Gastrocnemius medialis (tissue), 4 donors: ENCODE measurements around the gene ZFP36L1. TPM values are rescaled to one million over a fixed set of nuclear protein-coding genes. Genes with fewer than 3 reads are reported as not detected.

Source experiments
- ATAC-seq, 2 donors: fragments of 150-250 bp; one replicate each; pipeline ENCODE4 v1.9.1; 2016
- DNase-seq, 2 donors: peaks; one replicate each; pipeline ENCODE4 v3.0.0-alpha.2; 2019
- H3K27ac ChIP-seq, 4 donors: fragments of 200-600 bp; sonication (generic); 1 replicate in 1 of 4; 2 replicates in 3 of 4; pipeline ENCODE4 v1.5.1; 2016 to 2018; ENCODE audit warnings: mild to moderate bottlenecking in 2 of 4, moderate library complexity in 1 of 4
- H3K27me3 ChIP-seq, 3 donors: fragments of 200-600 bp; sonication (generic) in 2 of 3; 1 replicate in 1 of 3; 2 replicates in 2 of 3; pipeline versions ENCODE4 v1.5.1 to v1.6.0; 2016 to 2019; ENCODE audit warnings: mild to moderate bottlenecking in 1 of 3, moderate library complexity in 1 of 3
- H3K36me3 ChIP-seq, 2 donors: fragments of 200-600 bp; sonication (generic) in 1 of 2; one replicate each; pipeline ENCODE4 v1.5.1; 2017 to 2018
- H3K4me1 ChIP-seq, 2 donors: fragments of 200-600 bp; sonication (generic) in 1 of 2; one replicate each; pipeline ENCODE4 v1.5.1; 2016 to 2017; ENCODE audit warnings: mild to moderate bottlenecking in 2 of 2
- H3K4me3 ChIP-seq, 4 donors: fragments of 200-600 bp; sonication (generic) in 3 of 4; 1 replicate in 1 of 4; 2 replicates in 3 of 4; pipeline ENCODE4 v1.5.1; 2016 to 2019; ENCODE audit warnings: mild to moderate bottlenecking in 2 of 4
- H3K9me3 ChIP-seq, 3 donors: fragments of 200-600 bp; sonication (generic) in 2 of 3; 1 replicate in 1 of 3; 2 replicates in 2 of 3; pipeline ENCODE4 v1.5.1; 2016 to 2019
- POLR2A ChIP-seq, 2 donors: fragments of 450-650 bp; IDR thresholded peaks; one replicate each; pipeline ENCODE4 v1.6.1; 2017; ENCODE audit warnings: antibody characterized with exemption in 2 of 2, mild to moderate bottlenecking in 2 of 2, moderate library complexity in 2 of 2
- in situ Hi-C, 4 donors: fragments of 200-750 bp; cut with MboI; loops; one replicate each; pipeline versions ENCODE4 v1.15.0 to v1.8.0; 2017; ENCODE audit warnings: low sequenced_read_pairs in 4 of 4
- intact Hi-C: fragments of 100-400 bp; cut with DNase I; formaldehyde crosslinking; loops from one replicate; pipeline ENCODE4 v1.15.1; 2023; ENCODE audit warnings: low total_unique reads
- total RNA-seq, 4 donors: library from RNA; depleted of rRNA; stranded (reverse); fragments of >200 nt; gene quantifications; one replicate each; pipeline versions ENCODE4 v1.1.0 to v1.2.3, GENCODE V29; 2016
- TF ChIP-seq, protein P1 (sequence below), 5 experiments: fragments of 450-650 bp in 3 of 5; fragments of 200-600 bp in 2 of 5; sonication (generic) in 2 of 5; IDR thresholded peaks in 4 of 5; conservative IDR thresholded peaks in 1 of 5; 1 replicate in 4 of 5; 2 replicates in 1 of 5; pipeline ENCODE4 v1.5.1; 2016 to 2019; ENCODE audit warnings: antibody characterized with exemption in 5 of 5, mild to moderate bottlenecking in 3 of 5, moderate library complexity in 3 of 5

Gene ZFP36L1
- total RNA-seq, 4 donors from 2014 or later, result 60.2 to 196 (median 125) TPM

- in situ Hi-C loops (no loop called here), intact Hi-C loops (no loop called here)
Observed at GRCh38 chr14:68801631-68802030, 8.8 kb upstream of the ZFP36L1 start.

GRCh38 chr14:68800953-68801352 lies 8.1 kb upstream of the ZFP36L1 start:
- in situ Hi-C loops, result no loop called here
- H3K27ac ChIP-seq, result no peak overlapping the region
- no peaks in the 10 kb centered on the region for H3K27me3 ChIP-seq
- ATAC-seq (no peak), DNase-seq (no peak)
- intact Hi-C loops, result no loop called here
- no peak overlapping the region for H3K4me3 ChIP-seq
- TF ChIP-seq, protein P1, sequence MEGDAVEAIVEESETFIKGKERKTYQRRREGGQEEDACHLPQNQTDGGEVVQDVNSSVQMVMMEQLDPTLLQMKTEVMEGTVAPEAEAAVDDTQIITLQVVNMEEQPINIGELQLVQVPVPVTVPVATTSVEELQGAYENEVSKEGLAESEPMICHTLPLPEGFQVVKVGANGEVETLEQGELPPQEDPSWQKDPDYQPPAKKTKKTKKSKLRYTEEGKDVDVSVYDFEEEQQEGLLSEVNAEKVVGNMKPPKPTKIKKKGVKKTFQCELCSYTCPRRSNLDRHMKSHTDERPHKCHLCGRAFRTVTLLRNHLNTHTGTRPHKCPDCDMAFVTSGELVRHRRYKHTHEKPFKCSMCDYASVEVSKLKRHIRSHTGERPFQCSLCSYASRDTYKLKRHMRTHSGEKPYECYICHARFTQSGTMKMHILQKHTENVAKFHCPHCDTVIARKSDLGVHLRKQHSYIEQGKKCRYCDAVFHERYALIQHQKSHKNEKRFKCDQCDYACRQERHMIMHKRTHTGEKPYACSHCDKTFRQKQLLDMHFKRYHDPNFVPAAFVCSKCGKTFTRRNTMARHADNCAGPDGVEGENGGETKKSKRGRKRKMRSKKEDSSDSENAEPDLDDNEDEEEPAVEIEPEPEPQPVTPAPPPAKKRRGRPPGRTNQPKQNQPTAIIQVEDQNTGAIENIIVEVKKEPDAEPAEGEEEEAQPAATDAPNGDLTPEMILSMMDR (IDR thresholded peaks at IDR 0.05 in 4 of 5, conservative IDR thresholded peaks at IDR 0.05 in 1 of 5), result no peak
- TF ChIP-seq POLR2A (IDR thresholded peaks at IDR 0.05), result no peak
- H3K9me3 ChIP-seq, result no peaks in the 10 kb centered on the region
- H3K4me1 ChIP-seq, result peaks cover 0 to 4% of the 10 kb centered on the region in 2 donors
- H3K36me3 ChIP-seq, result no peaks in the 10 kb centered on the region

More at GRCh38 chr14:68801631-68802030, 8.8 kb upstream of the ZFP36L1 start:
- Histone ChIP-seq H3K27ac (no peak overlapping the region), H3K4me1 (peaks cover 5 to 7% of the 10 kb centered on the region in 2 donors), H3K9me3 (no peaks in the 10 kb centered on the region), H3K4me3 (no peak overlapping the region), H3K36me3 (no peaks in the 10 kb centered on the region), H3K27me3 (no peaks in the 10 kb centered on the region)
- no peak for TF ChIP-seq POLR2A (IDR thresholded peaks at IDR 0.05)
- TF ChIP-seq, protein P1 (IDR thresholded peaks at IDR 0.05 in 4 of 5, conservative IDR thresholded peaks at IDR 0.05 in 1 of 5), result no peak
- no peak for ATAC-seq
- no peak for DNase-seq

- DNase-seq (no peak), ATAC-seq (no peak)
- Histone ChIP-seq H3K27me3 (no peaks in the 10 kb centered on the region), H3K4me3 (no peak overlapping the region), H3K9me3 (no peaks in the 10 kb centered on the region), H3K36me3 (no peaks in the 10 kb centered on the region), H3K4me1 (peaks cover 0 to 4% of the 10 kb centered on the region in 2 donors), H3K27ac (no peak overlapping the region)
- TF ChIP-seq POLR2A (IDR thresholded peaks at IDR 0.05), result no peak
- TF ChIP-seq, protein P1 (IDR thresholded peaks at IDR 0.05 in 4 of 5, conservative IDR thresholded peaks at IDR 0.05 in 1 of 5), result no peak
- in situ Hi-C loops, result no loop called here
- intact Hi-C loops, result no loop called here
Observed at GRCh38 chr14:68800390-68800789, 7.5 kb upstream of the ZFP36L1 start.

DNA sequence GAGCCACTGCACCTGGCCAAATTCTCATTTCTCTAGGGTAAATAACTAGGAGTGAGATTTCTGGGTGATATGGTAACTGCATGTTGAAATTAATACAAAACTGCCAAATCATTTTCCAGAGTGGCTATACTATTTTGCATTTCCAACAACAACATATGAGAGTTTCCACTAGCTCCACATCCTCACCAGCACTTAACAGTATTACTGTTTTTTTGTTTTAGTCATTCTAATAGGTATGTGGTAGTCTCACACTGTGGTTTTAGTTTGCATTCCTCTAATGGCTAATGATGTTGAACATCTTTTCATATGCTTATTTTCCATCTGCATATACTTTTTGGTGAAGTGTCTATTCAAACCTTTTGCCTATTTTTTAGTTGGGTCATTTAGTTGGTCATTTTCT lies 5.8 kb upstream of the ZFP36L1 start:
- H3K9me3 ChIP-seq, result no peaks in the 10 kb centered on the region
- TF ChIP-seq, protein P1 (IDR thresholded peaks at IDR 0.05 in 4 of 5, conservative IDR thresholded peaks at IDR 0.05 in 1 of 5), result no peak
- TF ChIP-seq POLR2A (IDR thresholded peaks at IDR 0.05), result no peak
- H3K27ac ChIP-seq, result no peak overlapping the region
- no peak for ATAC-seq
- no peaks in the 10 kb centered on the region for H3K27me3 ChIP-seq
- H3K4me3 ChIP-seq, result no peak overlapping the region
- H3K4me1 ChIP-seq, result peaks cover 0 to 8% of the 10 kb centered on the region in 2 donors
- intact Hi-C loops (loop anchor here (5.0 kb wide), 1 partner anchor 656 kb away; no protein-coding TSS in a partner anchor), in situ Hi-C loops (loop anchor here in 2 of 4 donors (10.0 to 25.0 kb wide), 2 partner anchors 261 to 554 kb away; no protein-coding TSS in a partner anchor)
- no peaks in the 10 kb centered on the region for H3K36me3 ChIP-seq
- no peak for DNase-seq
